HEK293T (cell line): Measurements from ENCODE around the gene ARHGAP26.

Experiments
- CTCF ChIA-PET: fragments of 350-600 bp; formaldehyde crosslinking; extraction: SDS; loops from one replicate; lab custom pipeline; 2021; ENCODE audit warnings: antibody characterized with exemption, inconsistent platforms; lab: Yijun Ruan, JAX
- POLR2A ChIA-PET: fragments of 350-600 bp; formaldehyde crosslinking; extraction: SDS; loops from one replicate; lab custom pipeline; 2020; ENCODE audit warnings: antibody characterized with exemption, inconsistent platforms; lab: Yijun Ruan, JAX
- DNase-seq: peaks from one replicate; pipeline ENCODE4 v3.0.0; 2012; ENCODE audit warnings: mixed read lengths; ENCODE audit errors: extremely low spot score
- ARNT ChIP-seq: fragments of 450-650 bp; IDR thresholded peaks from 2 replicates; pipeline ENCODE4 v1.6.1; 2017; ENCODE audit warnings: mild to moderate bottlenecking
- BHLHE40 ChIP-seq: fragments of 450-650 bp; IDR thresholded peaks from 2 replicates; pipeline ENCODE4 v1.6.1; 2016; ENCODE audit warnings: mild to moderate bottlenecking, moderate library complexity, borderline replicate concordance
- CTBP1 ChIP-seq: fragments of 450-650 bp; IDR thresholded peaks from 2 replicates; pipeline ENCODE4 v1.6.1; 2016; ENCODE audit warnings: borderline replicate concordance
- ELF4 ChIP-seq: fragments of 450-650 bp; IDR thresholded peaks from 2 replicates; pipeline ENCODE4 v1.6.1; 2017; ENCODE audit warnings: antibody characterized with exemption
- FOXA1 ChIP-seq: fragments of 450-650 bp; IDR thresholded peaks from 2 replicates; pipeline ENCODE4 v1.6.1; 2016; ENCODE audit warnings: mild to moderate bottlenecking
- FOXK2 ChIP-seq: fragments of 450-650 bp; IDR thresholded peaks from 2 replicates; pipeline ENCODE4 v1.6.1; 2016; ENCODE audit warnings: mild to moderate bottlenecking
- FOXM1 ChIP-seq: fragments of 450-650 bp; IDR thresholded peaks from 2 replicates; pipeline ENCODE4 v1.6.1; 2017; ENCODE audit warnings: mild to moderate bottlenecking, borderline replicate concordance
- HDGF ChIP-seq: fragments of 450-650 bp; IDR thresholded peaks from 2 replicates; pipeline ENCODE4 v1.6.1; 2017; ENCODE audit warnings: antibody characterized with exemption, borderline replicate concordance
- L3MBTL2 ChIP-seq: fragments of 450-650 bp; conservative IDR thresholded peaks from 2 replicates; pipeline ENCODE4 v1.6.1; 2016; ENCODE audit warnings: mild to moderate bottlenecking
- LEF1 ChIP-seq: fragments of 450-650 bp; IDR thresholded peaks from 2 replicates; pipeline ENCODE4 v1.6.1; 2017; ENCODE audit warnings: mild to moderate bottlenecking, borderline replicate concordance
- NFRKB ChIP-seq: fragments of 450-650 bp; IDR thresholded peaks from 2 replicates; pipeline ENCODE4 v1.6.1; 2016; ENCODE audit warnings: mild to moderate bottlenecking, moderate library complexity
- SP1 ChIP-seq: fragments of 450-650 bp; IDR thresholded peaks from 2 replicates; pipeline ENCODE4 v1.6.1; 2017
- SUZ12 ChIP-seq: fragments of 450-650 bp; IDR thresholded peaks from 2 replicates; pipeline ENCODE4 v1.6.1; 2016; ENCODE audit warnings: mild to moderate bottlenecking
- TARDBP ChIP-seq: fragments of 450-650 bp; IDR thresholded peaks from 2 replicates; pipeline ENCODE4 v1.6.1; 2016
- ZNF384 ChIP-seq: fragments of 450-650 bp; IDR thresholded peaks from 2 replicates; pipeline ENCODE4 v1.6.1; 2016
- TF ChIP-seq, protein P1 (sequence below): fragments of 450-650 bp; IDR thresholded peaks from 2 replicates; pipeline ENCODE4 v1.6.1; 2016

ARHGAP26 gene

DNA sequence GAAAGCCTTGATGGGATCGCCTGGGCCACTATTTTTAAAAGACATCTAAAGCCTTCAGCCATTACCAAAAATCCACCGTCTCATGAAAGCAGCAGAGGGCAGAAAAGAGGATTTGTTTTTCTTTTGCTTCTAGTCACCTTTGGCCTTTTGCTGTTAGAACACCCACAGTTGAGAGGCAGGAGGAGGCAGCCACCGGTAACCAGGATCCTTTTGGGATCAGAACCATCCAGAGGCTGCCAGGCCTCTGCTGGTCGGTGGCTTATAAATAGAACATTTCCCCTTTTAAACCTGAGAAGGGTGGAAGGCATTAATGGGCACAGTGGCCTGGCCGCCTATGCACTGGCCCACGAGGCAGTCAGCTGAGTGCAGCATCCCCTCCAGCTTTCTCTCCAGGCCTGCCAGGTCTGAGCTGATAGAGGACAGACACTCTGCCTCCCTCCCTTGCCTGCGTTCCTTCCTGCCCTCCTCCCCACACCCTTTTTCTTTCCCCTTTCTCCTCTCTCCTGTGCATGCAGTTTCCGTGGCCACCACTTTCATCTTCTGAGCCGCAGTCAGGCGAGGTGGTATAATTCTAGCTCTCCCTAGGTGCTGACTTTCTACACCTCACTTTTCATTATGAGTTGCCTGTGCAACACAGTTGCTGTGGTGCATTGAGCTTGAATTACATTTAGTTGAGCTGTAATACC lies 253.4 kb downstream of the ARHGAP26 start:
- TF ChIP-seq CTBP1, result no peak
- no peak for TF ChIP-seq BHLHE40
- no peak for TF ChIP-seq ELF4
- POLR2A ChIA-PET, result no interaction called here
- CTCF ChIA-PET, result interaction anchor here (0.7 to 1.0 kb wide), 2 partner anchors 17 to 59 kb away, joined by 3 to 4 read pairs; no protein-coding TSS in a partner anchor
- no peak for DNase-seq

DNA sequence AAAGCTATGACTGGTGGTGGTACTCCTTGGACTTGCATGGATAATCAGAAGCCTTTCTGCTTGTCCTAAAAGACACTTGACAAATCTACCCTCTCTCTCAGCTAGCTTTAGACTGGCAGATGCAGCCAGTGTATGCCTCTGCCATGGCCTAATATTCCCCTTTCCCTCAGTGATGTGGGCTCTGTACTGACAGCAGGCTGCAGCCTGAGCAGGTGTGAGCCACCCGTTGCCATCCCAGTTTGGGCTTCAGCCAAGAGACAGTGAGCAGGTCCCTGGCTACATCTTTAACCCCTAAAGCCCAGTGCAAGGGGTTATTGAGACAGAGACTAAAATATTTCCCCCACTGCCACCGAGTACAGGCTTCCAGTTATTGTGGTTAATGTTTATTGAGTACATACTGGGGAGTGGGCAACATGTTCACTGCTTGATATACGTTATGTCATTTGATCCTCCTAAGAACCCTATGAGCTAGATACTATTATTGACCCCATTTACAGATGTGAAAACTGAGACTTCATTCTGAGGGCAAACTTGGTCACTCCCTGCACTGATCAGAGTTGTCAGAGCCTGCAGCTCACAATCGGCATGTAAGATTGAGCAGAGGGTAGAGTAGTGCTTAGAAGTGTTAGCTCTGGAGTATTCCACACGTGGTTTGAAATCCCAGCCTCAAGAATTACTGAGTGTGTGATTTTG lies 254.2 kb downstream of the ARHGAP26 start:
- ChIA-PET POLR2A (no interaction called here), CTCF (interaction anchor here (0.7 to 1.0 kb wide), 2 partner anchors 16 to 60 kb away, joined by 3 to 4 read pairs; no protein-coding TSS in a partner anchor)
- no peak for DNase-seq
- TF ChIP-seq FOXK2, result no peak
- TF ChIP-seq NFRKB, result no peak
- TF ChIP-seq, protein P1, sequence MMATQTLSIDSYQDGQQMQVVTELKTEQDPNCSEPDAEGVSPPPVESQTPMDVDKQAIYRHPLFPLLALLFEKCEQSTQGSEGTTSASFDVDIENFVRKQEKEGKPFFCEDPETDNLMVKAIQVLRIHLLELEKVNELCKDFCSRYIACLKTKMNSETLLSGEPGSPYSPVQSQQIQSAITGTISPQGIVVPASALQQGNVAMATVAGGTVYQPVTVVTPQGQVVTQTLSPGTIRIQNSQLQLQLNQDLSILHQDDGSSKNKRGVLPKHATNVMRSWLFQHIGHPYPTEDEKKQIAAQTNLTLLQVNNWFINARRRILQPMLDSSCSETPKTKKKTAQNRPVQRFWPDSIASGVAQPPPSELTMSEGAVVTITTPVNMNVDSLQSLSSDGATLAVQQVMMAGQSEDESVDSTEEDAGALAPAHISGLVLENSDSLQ, result no peak
- no peak for TF ChIP-seq SP1
- TF ChIP-seq SUZ12, result no peak
- no peak for TF ChIP-seq CTBP1
- no peak for TF ChIP-seq FOXA1
- TF ChIP-seq FOXM1, result no peak
- no peak for TF ChIP-seq TARDBP
- TF ChIP-seq L3MBTL2, result no peak
- TF ChIP-seq ARNT, result no peak

DNA sequence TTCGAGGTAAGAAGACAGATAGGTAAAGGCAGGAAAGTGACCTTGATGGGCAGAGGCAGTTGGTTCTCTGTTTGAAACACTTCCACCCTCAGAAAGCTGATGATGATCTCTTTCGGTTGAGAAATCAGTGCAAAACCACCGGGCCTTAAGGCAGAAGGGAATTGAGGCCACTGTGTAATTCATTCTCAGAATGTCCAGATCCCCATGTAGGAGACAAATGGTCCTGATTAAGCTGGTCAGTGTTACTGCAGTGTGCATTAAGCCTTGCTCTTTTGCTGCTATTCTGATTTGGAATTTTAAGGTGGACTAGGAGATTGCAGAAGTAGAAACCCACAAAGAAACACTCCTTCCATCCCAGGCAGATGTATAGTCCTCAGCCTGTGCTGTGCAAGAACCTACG lies 255.2 kb downstream of the ARHGAP26 start:
- DNase-seq, result no peak
- ChIA-PET POLR2A (no interaction called here), CTCF (no interaction called here)
- TF ChIP-seq ARNT, result no peak
- no peak for TF ChIP-seq CTBP1
- no peak for TF ChIP-seq SP1
- TF ChIP-seq BHLHE40, result no peak

DNA sequence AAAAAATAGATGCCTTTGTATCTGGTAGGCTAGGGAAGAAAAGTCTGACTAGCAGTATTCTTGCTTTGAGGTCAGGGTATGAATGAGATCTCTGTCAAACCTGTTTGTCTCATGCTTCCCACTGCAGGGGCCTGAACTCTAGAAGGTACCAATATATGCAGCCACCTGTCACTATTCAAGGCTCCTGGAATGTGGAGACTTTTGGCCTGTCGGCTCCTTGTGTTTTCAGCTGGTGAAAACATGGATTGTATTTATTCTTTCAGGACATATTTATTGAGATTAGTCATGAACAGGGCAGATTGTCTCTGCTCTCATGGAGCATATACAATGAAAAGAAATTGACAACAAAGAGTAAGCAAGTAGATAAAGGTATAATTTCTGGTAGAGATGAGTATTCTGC lies 255.8 kb downstream of the ARHGAP26 start:
- TF ChIP-seq HDGF, result no peak
- TF ChIP-seq BHLHE40, result no peak
- no peak for TF ChIP-seq SUZ12
- no peak for TF ChIP-seq NFRKB
- TF ChIP-seq FOXK2, result no peak
- TF ChIP-seq L3MBTL2, result no peak
- TF ChIP-seq FOXM1, result no peak
- TF ChIP-seq, protein P1, result no peak
- no peak for TF ChIP-seq CTBP1
- TF ChIP-seq ZNF384, result no peak
- TF ChIP-seq ARNT, result no peak
- no peak for TF ChIP-seq FOXA1
- no peak for TF ChIP-seq LEF1
- TF ChIP-seq TARDBP, result no peak
- TF ChIP-seq SP1, result no peak
- TF ChIP-seq ELF4, result no peak
- no peak for DNase-seq
- CTCF ChIA-PET, result no interaction called here
- POLR2A ChIA-PET, result no interaction called here

DNA sequence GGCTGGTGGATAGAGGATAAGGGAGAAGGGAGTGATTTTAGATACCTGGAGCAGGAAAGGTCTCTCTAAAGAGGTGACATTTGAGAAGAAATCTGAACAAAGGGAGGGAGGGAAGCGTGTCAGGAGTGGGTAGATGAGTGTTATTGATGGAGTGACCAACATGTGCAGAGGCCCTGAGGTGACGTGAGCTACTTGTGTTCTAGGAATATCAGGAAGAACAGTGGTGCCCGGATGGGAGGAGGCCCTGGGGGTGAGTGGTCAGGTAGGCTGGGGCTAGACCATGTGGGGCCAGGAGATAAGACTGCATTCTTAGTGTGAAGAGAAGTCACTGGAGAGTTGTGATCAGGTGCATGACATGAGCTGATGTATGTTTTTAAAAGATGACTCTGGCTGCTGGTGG lies 256.2 kb downstream of the ARHGAP26 start:
- TF ChIP-seq LEF1, result no peak
- no peak for TF ChIP-seq FOXK2
- TF ChIP-seq TARDBP, result no peak
- POLR2A ChIA-PET, result no interaction called here
- CTCF ChIA-PET, result no interaction called here
- DNase-seq, result no peak

DNA sequence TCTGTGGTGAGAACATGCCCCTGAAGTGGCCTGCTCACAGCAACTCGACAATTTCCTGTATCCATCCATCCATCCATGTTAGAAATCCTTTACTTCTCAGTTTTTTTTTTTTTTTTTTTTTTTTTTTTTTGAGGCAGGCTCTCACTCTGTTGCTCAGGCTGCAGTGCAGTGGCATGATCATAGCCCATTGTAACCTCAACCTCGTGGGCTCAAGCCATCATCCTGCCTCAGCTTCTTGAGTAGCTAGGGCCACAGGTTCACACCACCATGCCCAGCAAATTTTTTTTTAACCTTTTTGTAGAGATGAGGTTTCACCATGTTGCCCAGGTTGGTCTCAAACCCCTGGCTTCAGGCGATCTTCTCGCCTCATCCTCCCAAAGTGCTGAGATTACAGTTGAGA lies 259.1 kb downstream of the ARHGAP26 start:
- DNase-seq, result no peak
- POLR2A ChIA-PET, result interaction anchor here (0.9 kb wide), 1 partner anchor 10 kb away, joined by 3 read pairs; no protein-coding TSS in a partner anchor
- TF ChIP-seq FOXK2 (no peak), SP1 (no peak)
- CTCF ChIA-PET, result no interaction called here

DNA sequence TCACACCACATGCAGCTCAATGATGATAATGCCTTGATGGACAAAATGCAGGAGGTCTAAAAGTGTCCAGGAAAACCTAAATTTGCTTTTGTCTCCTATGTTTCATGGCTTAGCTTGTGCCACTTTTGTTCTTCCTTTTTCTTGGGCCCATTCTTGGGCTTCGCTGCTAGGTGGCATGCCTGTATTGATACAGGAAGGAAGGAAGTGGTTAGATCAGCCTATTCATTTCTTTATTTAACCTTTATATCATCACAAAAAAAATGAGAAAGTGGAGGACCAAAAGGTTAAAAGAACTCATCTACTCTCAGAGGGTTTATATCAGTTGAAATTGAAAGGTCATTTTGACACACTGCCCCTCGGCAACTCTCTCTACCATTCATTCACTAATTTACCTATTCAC lies 260.2 kb downstream of the ARHGAP26 start:
- POLR2A ChIA-PET, result no interaction called here
- CTCF ChIA-PET, result no interaction called here
- no peak for TF ChIP-seq ARNT
- no peak for TF ChIP-seq FOXA1
- no peak for TF ChIP-seq LEF1
- no peak for TF ChIP-seq CTBP1
- no peak for TF ChIP-seq ZNF384
- TF ChIP-seq FOXK2, result no peak
- no peak for TF ChIP-seq BHLHE40
- TF ChIP-seq FOXM1, result no peak
- TF ChIP-seq ELF4, result no peak
- no peak for TF ChIP-seq SUZ12
- no peak for DNase-seq
